Mesodermal cell (in vitro differentiated cells): ENCODE data around the gene STK16. TPM values are rescaled to one million over a fixed set of nuclear protein-coding genes. Genes with fewer than 3 reads are reported as not detected.
"Not testable (repeated sequence)": the region's sequence is repeated elsewhere in the genome, so short reads cannot be mapped to it uniquely, and the experiment has no call there.

Experiments
- H3K27ac ChIP-seq: 2 replicates; pipeline ENCODE4 v1.7.0; 2013; ENCODE audit warnings: mild to moderate bottlenecking, low read depth, low read length, moderate library complexity; ENCODE audit not compliant: severe bottlenecking
- H3K36me3 ChIP-seq: 2 replicates; pipeline ENCODE4 v1.7.1; 2013; ENCODE audit warnings: mild to moderate bottlenecking, low read length, moderate library complexity; ENCODE audit not compliant: control insufficient read depth, insufficient read depth
- H3K4me1 ChIP-seq: one replicate; pipeline ENCODE4 v1.7.1; 2013; ENCODE audit warnings: mild to moderate bottlenecking, low read length; ENCODE audit not compliant: insufficient read depth, control insufficient read depth, poor library complexity, severe bottlenecking
- H3K4me3 ChIP-seq: 2 replicates; pipeline ENCODE4 v1.7.0; 2013; ENCODE audit warnings: low read length, control low read depth, mild to moderate bottlenecking; ENCODE audit not compliant: insufficient read depth, poor library complexity, severe bottlenecking; ENCODE audit errors: extremely low read depth
- H3K9me3 ChIP-seq: 2 replicates; pipeline ENCODE4 v1.7.1; 2013; ENCODE audit warnings: mild to moderate bottlenecking, low read length, moderate library complexity; ENCODE audit not compliant: control insufficient read depth
- WGBS, 2 experiments: methylation state at CpG; one replicate each; pipeline ENCODE4 v1.1.5; 2013; ENCODE audit warnings: missing lambda C conversion rate in 2 of 2; ENCODE audit not compliant: insufficient coverage in 2 of 2; 5-methylcytosine and 5-hydroxymethylcytosine counted together
- polyA plus RNA-seq, 2 experiments: library from polyadenylated mRNA; stranded (reverse); fragments of 50-300 nt; gene quantifications; one replicate each; pipeline ENCODE4 v1.2.3, GENCODE V29; 2013

The STK16 gene
- polyA plus RNA-seq (2013, experiment 1 of 2): 32.8 TPM
- 29.1 TPM for polyA plus RNA-seq (2013, experiment 2 of 2)

DNA sequence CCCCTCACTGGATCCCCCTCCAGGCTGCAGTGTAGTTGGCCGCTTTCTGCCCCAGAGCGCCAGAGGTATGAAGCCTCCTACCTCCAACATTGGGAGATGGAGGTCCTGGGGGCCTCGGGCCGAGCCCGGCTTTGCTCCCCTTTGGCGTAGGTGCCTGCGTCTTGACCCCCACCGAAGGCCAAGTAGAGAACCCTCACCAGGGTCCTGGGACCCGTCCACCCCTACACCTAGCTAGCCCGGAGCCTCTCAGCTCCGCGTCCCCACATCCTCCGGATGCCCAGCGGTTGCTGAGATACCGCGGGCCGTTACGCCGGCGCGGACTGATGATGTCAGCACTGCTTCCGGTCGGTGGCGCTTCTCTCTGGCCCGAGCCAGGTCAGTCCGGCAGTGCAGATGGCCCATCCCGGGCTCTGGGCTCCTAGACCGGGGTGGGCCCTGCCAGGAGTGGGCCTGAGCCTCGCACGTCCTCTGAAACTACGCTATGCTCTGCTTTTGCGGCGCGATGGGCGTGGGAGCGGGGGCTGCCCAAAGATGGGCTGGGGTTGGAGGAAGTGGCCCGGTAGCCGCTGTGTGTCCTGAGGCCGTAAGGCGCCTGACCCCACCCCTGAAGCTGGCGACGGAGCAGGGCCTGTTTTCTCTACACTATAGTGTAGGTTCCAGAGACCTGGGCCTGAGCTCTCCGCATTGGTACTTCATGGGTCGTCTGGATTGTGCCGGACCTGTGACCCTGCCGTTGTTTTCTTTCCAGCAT, at the start of gene STK16, which contains the start of gene GLB1L:
Gene STK16 (plus strand): TSS at position 332 of the 751 bp plus-strand sequence. CDS start 521 bp downstream, outside the sequence.
Gene GLB1L (minus strand): TSS at position 297 of the 751 bp plus-strand sequence. CDS start 1,871 bp downstream, outside the sequence.
- Histone ChIP-seq H3K4me1 (peaks cover 24% of the 10 kb centered on the region), H3K36me3 (peaks cover 18% of the 10 kb centered on the region), H3K27ac (peak within 1 kb of the TSS; percentile 97), H3K4me3 (peak within 1 kb of the TSS; percentile 89), H3K9me3 (no peaks in the 10 kb centered on the region)
- WGBS, 2 experiments: 1 to 2% methylated on average over 38 to 41 of the region's 46 CpGs

- H3K9me3 ChIP-seq: no peaks in the 10 kb centered on the region
- no peak overlapping the region for H3K4me3 ChIP-seq
- no peaks in the 10 kb centered on the region for H3K36me3 ChIP-seq
- no peaks in the 10 kb centered on the region for H3K4me1 ChIP-seq
- no peak overlapping the region for H3K27ac ChIP-seq
- 100% methylated on average over 1 of the region's 1 CpG for WGBS, 2 experiments
Observed at GRCh38 chr2:219197388-219197787, 47.9 kb upstream of the STK16 start.

DNA sequence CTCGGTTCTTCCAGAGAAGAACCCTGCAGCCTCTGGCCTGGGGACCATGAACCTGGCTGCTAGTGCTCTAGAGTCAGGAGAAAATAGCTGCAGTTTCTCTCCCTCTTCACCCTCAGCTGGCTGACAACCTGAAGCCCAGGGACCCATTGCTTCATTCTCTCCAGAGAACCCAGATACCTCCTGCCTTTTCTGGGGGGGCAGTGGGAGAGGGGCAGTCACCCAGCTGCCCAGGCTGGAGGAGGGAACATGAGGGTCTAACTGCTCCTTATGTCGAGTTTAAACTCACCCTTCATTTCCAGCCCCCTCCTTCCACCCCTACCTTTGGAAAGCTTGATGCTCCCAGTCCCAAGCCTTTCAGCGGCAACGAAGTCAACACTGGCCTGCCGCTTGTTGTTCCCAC, 46.3 kb upstream of the STK16 start:
- WGBS, 2 experiments: 80 to 88% methylated on average over 5 of the region's 5 CpGs
- no peak overlapping the region for H3K4me3 ChIP-seq

GRCh38 chr2:219199470-219200211, 45.6 kb upstream of the STK16 start:
- H3K9me3 ChIP-seq: no peaks in the 10 kb centered on the region
- no peak overlapping the region for H3K27ac ChIP-seq
- H3K4me1 ChIP-seq: no peaks in the 10 kb centered on the region
- WGBS, 2 experiments: 88 to 94% methylated on average over 6 to 10 of the region's 12 CpGs
- H3K36me3 ChIP-seq: no peaks in the 10 kb centered on the region
- H3K4me3 ChIP-seq: no peak overlapping the region

More for the DNA sequence above, 46.3 kb upstream of the STK16 start:
- Histone ChIP-seq H3K36me3 (no peaks in the 10 kb centered on the region), H3K4me1 (no peaks in the 10 kb centered on the region), H3K27ac (no peak overlapping the region), H3K9me3 (no peaks in the 10 kb centered on the region)

- WGBS, 2 experiments: 93 to 96% methylated on average over 18 to 19 of the region's 26 CpGs
- H3K27ac ChIP-seq, H3K4me3 ChIP-seq, H3K36me3 ChIP-seq, H3K4me1 ChIP-seq, H3K9me3 ChIP-seq: not testable (repeated sequence)
Observed at GRCh38 chr2:219200502-219201326, 44.6 kb upstream of the STK16 start.

DNA sequence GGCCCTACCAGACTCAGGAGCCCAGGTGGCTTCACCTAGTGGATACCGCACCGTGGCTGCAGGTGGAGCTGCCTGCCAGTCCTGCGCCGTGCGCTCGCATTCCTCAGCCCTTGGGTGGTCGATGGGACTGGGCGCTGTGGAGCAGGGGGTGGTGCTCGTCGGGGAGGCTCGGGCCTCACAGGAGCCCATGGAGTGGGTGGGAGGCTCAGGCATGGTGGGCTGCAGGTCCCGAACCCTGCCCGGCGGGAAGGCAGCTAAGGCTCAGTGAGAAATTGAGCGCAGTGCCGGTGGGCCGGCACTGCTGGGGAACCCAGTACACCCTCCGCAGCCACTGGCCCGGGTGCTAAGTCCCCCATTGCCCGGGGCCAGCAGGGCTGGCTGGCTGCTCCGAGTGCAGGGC, 43.9 kb upstream of the STK16 start:
- not testable (repeated sequence) for H3K4me3 ChIP-seq, H3K27ac ChIP-seq, H3K4me1 ChIP-seq, H3K36me3 ChIP-seq, H3K9me3 ChIP-seq
- WGBS, 2 experiments: 97 to 100% methylated on average over 3 to 14 of the region's 21 CpGs

DNA sequence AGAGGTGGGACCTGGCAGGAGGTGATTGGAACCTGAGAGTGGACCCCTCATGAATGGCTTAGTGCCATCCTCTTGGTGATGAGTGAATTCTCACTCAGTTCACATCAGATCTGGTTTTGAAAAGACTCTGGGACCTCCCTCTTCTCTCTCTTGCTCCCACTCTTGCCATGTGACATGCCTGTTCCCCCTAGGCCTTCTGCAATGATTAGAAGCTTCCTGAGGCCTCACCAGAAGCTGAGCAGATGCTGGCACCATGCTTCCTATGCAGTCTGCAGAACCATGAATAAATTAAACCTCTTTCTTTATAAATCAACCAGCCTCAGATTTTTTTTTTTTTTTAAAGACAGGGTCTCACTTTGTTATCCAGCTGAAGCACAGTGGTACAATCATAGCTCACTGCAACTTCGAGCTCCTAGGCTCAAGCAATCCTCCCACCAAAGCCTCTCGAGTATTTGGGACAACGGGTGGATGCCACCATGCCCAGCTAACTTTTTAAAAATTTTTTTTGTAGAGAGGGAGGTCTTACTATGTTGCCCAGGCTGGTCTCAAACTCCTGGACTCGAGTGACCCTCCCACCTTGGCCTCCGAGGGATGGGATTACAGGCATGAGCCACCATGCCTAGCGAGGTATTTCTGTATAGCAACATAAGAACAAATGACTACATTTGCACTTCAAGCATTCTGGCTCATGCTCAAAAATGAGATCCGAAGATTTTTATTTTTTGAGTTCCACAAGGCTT, 40.7 kb upstream of the STK16 start:
- Histone ChIP-seq H3K36me3 (peaks cover 17% of the 10 kb centered on the region), H3K4me1 (peaks cover 7% of the 10 kb centered on the region), H3K27ac (no peak overlapping the region), H3K9me3 (no peaks in the 10 kb centered on the region), H3K4me3 (no peak overlapping the region)
- WGBS, 2 experiments: 90 to 100% methylated on average over 2 to 6 of the region's 7 CpGs

DNA sequence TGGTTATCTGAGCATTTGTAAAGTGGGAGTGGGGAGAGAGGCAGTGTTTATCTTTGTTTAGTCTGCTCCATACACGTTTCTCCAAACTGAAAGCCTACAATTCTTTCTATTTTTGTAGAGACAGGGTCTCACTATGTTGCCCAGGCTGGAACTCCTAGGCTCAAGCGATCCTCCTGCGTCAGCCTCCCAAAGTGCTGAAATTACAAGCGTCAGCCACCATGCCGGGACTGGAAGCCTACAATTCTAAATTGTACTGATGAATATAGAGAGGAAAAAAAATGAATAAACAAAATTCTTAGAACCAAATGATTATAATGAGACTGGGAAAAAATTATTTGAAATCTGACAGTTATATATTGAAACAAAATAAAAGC, 40.1 kb upstream of the STK16 start:
- WGBS, 2 experiments: 100% methylated on average over 1 of the region's 5 CpGs; no CpG with 5 or more reads in 1 of the 2 experiments
- Histone ChIP-seq H3K4me1 (peaks cover 7% of the 10 kb centered on the region), H3K4me3 (no peak overlapping the region), H3K27ac (no peak overlapping the region), H3K36me3 (peaks cover 20% of the 10 kb centered on the region), H3K9me3 (no peaks in the 10 kb centered on the region)

DNA sequence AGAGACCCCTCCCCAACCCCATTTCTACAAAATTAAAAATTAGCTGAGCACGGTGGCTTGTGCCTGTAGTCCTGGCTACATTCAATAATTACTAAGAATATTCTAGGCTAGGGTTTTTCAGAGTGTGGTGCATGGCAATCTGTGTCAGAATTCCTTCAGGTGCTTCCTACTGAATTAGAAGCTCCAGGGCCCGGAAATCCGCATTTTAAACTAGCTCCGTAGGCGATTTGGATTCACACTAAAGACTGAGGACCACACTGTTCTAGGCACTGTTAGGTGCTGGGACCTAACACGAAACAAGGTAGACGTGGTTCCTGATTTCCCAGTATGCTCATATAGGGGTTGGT, 39.3 kb upstream of the STK16 start:
- Histone ChIP-seq H3K36me3 (peaks cover 23% of the 10 kb centered on the region), H3K4me1 (peaks cover 7% of the 10 kb centered on the region), H3K27ac (peak overlapping the region; percentile 84), H3K4me3 (peak overlapping the region; percentile 58), H3K9me3 (no peaks in the 10 kb centered on the region)
- 32 to 36% methylated on average over 6 of the region's 7 CpGs for WGBS, 2 experiments
